ENCODE results near the gene TRPM8.

GRCh38 chr2:233981574-233982420 lies 64.6 kb downstream of the TRPM8 start:
- TF ChIP-seq CTCF (IDR thresholded peaks at IDR 0.05) (no peak), POLR2A (IDR thresholded peaks at IDR 0.05) (no peak)

All from testis (tissue), 2 donors.